CD4-positive, alpha-beta T cell treated with Interferon alpha-2 for 1 hour (primary cell): ENCODE results near the gene FLNB.
A peak's percentile ranks its signal among the peaks of the same experiment; 100 is the strongest.

Experiments
- DNase-seq, 2 donors: peaks; one replicate each; pipeline ENCODE4 v3.0.0-alpha.2; 2020 to 2022

FLNB gene

GRCh38 chr3:58010562-58010961 is 2.3 kb downstream of the FLNB start:
- DNase-seq = no peak

GRCh38 chr3:58011580-58011979 is 3.4 kb downstream of the FLNB start:
- no peak for DNase-seq

DNA sequence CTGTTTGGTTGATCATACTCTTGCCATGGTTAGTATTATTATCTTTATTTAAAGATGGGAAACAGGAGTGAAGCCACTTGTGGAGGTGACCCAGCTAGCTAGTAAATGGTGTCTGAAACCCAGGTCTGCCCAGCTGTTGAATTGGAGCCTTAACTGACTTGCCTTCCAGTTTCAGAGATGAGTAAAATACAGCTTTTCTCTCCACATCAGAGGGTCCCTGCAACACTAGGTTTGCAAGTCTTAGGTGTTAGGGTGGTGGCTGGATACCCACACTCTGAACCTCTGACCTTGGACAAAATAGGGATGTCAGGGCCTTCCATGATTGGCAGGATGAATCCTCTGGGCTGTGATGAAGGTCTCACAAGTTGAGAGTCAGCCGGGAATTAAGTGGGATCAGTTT is 4.1 kb downstream of the FLNB start:
- DNase-seq = no peak

DNA sequence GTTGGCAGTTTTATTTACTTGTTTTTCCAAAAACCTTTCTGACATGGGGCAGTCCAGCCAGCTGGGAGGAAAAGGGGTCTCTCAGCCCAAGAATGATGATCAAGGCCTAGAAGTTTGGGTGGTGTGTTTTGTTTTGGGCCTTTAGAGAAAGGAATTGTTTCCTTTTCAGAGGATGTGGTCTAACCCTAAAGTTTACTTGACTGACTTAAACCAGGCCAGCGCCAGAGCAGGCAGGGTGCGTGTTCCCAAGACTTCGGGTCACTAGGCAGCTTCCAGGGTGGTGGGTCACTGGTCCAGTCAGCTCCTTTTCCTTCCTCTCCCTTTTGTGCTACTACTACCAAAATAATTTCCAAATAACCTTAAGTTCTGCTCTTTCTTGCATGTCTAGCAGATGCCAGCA is 4.9 kb downstream of the FLNB start:
- DNase-seq = no peak

DNA sequence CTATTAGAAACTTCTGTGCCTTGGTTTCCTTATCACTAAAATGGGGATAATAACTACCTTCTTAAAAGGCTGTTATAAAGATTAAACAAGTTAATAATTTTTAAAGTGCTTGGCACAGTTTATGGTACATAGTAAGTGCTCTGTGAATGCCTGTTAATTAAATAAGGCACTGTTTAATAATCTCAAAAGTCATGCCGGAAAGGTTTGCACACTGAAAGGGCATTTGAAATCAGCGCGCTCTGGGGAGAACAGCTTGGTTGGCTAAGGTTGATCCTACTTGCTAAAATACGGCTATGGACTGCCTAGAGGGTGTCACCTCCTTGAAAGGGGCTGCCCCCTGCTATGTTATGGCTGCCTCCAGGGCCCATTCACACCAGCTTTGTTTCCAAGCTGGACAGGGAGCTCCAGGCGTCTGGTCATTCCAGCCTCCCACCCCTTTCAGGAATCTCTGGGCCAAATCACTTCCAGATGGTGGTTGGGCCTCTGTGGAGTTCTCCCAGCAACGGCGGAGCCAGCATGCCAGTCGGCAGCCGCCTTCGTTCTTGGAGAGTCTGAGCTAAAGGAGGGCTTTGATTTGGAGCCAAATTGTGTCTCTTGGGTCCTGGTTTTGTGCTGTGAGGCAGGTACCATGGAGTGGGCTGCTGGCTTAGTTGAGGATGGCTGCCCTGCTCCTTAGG is 5.9 kb downstream of the FLNB start:
- no peak for DNase-seq

- DNase-seq = no peak
These were observed 7.3 kb downstream of the FLNB start for GRCh38 chr3:58015520-58015915.

DNA sequence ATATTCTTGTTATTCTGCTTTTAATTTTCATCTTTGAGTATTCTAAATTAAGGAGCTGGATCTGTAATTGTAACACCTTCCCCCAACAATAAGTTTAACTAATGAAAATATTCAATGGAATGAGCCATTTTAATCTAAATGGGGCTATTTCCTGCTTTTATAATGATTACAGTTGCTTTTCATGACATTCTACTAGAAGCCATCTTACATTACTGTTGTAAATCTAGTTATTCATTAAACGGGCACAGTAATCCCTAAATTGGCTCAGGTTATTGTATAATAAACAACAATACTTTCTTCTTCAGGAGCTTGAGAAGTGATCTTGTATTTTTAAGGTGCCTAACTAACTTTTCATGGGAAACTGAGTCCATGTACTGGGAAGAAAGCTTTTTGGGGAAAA is 8.5 kb downstream of the FLNB start:
- no peak for DNase-seq

- DNase-seq = no peak
These were observed 10.9 kb downstream of the FLNB start for GRCh38 chr3:58018892-58019742.

DNA sequence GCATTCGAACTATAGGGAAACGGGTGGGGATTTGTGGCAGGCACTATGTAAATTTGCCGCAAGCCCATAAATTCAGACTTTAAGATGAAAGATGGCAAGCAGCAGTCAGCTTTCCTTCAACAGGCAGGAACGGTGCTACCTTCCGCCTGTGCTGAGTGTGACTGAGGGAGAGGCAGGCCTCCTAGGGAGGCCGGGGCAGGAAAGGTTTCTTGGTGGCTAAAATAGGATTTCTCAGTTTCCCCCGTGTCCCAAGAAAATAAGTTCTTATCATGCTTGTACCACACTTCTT is 12.5 kb downstream of the FLNB start:
- DNase-seq = no peak

DNA sequence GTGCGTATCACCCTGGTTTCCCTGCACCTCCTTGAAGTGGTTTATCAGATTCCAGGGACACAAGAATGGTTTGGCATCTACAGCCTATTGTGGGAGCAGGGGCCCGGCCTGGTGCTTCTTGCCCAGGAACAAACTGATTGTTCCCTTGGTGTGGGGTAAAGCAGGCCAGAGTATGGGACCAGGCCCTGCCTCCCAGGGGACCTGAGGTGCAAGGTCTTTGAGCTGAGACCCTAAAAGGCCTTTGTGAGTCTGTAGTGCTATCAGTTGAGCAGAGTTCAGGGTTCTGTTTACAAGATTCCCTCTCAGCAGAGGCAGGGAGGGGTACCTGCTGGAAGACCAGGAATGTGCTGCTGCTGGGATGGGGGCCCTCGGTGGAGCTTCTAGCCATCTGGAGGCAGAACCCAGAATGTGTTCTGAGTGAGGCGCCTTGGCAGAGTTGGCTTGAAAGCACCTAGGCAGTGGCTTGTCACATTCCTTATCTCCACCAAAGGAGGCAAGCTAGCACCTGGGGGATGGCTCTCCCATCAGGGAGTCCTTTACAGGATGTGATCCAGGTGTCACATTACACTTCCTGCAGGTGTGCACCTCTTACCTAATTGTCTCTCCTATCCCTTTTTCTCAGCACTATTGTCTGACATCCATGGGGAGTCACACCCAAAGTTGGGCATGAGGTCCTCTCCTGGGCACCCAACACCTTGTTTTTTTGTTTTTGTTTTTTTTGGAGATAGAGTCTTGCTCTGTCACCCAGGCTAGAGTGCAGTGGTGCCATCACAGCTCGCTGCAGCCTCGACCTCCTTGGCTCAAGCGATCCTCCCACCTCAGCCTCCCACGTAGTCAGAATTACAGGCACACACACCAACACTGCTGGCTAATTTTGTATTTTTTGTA is 13.1 kb downstream of the FLNB start:
- no peak for DNase-seq

GRCh38 chr3:58021962-58022361 is 13.7 kb downstream of the FLNB start:
- DNase-seq = no peak

GRCh38 chr3:58022490-58022889 is 14.3 kb downstream of the FLNB start:
- no peak for DNase-seq

DNA sequence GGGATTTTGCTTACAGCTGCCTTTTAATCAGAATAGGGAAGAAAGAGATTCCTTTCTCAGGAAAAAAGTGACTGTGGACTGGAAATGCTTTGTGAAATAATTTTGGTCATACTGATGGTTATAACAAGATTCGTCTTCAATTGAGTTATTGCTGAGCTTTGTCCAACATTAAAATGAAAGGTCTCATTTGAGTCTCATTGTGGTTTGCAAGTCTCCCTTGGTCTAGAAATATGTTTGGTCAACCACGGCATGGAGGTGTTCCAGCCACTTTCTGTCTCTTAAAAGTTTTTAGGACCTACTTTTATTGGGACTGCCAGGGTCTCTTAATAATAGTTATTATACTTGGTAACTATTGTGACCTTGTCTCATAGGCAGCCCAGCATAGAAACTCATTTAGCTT is 15.3 kb downstream of the FLNB start:
- no peak for DNase-seq

DNA sequence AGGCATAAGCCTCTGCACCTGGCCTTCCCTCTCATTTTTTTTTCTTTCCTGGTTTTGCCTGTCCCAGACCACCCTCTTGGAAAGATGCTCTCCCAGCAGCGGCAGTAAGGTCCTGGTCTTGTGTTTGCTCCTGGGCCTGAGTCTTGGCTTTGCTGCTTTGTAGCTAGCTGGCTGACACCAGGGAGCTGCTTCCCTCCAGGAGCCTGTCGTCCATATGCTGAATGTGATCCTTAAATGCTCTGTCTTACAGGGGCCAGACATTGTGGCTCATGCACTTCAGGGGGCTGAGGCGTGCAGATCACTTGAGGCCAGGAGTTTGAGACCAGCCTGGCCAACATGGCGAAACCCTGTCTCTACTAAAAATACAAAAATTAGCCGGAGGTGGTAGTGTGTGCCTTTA is 17.2 kb downstream of the FLNB start:
- DNase-seq = no peak

DNA sequence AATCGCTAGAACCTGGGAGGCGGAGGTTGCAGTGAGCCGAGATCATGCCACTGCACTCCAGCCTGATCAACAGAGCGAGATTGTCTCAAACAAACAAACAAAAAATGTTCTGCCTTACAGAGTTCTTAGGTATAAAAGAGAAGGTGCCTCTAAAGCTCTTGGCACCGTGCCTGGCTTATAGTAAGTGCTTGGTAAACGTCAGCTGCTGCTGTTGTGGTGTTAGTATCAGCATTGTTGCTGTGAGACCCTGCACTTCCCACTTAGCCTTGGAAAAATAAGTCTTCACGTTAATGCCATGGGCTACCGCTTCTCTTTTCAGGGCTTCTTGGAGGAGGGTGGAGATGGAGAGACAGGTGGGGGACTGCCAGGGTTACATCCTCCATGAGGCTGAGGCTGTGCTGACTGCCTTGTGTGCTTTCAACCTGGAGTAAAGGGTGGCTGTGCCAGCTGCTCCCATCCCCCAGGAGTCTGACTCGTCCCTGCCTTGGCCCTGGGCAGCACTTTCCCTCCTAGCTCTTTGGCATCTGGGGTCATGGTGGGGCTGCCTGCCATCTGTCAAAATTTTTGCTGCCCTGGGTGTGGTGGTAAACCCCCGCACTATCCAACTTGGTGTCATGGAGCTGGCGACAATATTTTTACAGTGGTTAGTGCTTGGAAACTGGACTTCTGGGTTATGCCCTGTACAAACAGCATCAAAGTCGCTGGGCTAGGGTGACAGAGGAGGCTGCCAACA is 17.8 kb downstream of the FLNB start:
- no peak for DNase-seq

DNA sequence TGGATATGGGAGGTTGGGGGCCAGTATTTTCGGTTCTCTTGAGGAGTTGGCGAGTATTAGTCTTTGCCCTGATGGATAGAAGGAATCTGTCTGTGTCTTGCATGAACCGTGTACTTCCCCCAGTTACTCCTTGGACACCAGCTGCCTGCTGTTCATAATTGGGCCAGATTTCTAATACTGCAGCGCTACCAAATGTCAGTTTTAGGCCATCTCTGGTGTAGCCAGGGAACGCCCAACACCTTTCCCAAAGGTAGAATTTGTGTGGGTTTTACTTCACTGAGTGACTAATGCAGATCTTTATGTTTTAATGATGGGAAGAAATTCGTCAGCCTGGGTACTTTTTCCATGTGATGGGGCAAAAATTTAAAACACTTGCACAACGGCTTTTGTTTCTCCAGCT is 18.4 kb downstream of the FLNB start:
- no peak for DNase-seq

DNA sequence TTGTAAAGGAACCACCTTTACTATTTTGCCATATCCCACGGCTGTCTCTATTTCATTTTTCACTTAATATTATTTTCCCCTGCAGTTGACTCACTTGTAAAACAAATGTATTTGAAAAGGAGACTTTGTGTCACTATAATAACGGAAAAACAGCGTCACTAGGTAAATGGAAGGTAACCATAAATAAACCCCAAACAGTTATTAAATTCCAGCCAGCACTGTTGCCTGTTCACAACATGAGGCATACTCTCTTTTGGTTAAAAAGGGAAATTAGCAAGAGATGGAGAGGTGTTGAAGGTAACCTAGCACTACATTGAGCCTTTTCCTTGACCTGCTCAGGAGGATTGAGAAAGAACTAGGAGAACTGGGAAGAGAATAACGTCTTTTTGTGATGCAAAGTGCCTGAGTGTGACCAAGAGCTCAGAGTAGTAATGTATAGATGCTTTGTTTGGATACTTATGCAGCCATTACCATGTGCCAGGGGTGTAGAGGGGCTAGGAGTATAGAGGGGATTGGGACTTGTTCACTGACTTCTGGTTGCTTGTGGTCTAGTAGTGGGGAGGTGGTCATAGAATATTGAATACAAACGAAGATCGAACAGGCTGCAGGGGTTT is 19.6 kb downstream of the FLNB start:
- no peak for DNase-seq

DNA sequence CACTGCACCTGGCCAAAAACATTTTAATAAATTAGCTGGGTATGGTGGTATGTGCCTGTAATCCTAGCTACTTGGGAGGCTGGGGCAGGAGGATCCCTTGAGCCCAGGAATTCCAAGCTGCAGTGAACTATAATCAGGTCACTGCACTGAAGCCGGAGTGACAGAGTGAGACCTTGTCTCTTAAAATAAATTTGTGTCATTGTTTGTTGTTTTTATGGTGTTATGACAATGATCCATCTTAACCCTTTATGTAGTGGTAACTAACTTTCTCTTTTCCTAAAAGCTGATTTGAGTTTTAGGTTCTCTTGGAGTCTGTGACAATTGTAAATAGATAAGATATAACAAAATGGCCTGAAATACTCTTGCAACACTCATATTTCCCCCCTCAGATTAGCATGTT is 20.7 kb downstream of the FLNB start:
- no peak for DNase-seq

GRCh38 chr3:58029842-58030584 is 21.8 kb downstream of the FLNB start:
- DNase-seq = no peak

GRCh38 chr3:58032186-58032585 is 24.0 kb downstream of the FLNB start:
- DNase-seq = no peak

- peak; percentile 67 to 74 for DNase-seq
These were observed 26.7 kb downstream of the FLNB start for GRCh38 chr3:58034738-58035523.
